Measurements from ENCODE around the gene IGLL1.
A peak's percentile ranks its signal among the peaks of the same experiment; 100 is the strongest.
"Not testable (repeated sequence)": the region's sequence is repeated elsewhere in the genome, so short reads cannot be mapped to it uniquely, and the experiment has no call there.

IGLL1 gene

GRCh38 chr22:23561025-23561510 is 19.0 kb downstream of the IGLL1 start:
- DNase-seq = not testable (repeated sequence)

- not testable (repeated sequence) for DNase-seq
These were observed 19.9 kb downstream of the IGLL1 start for GRCh38 chr22:23560215-23560614.

- DNase-seq = no peak
These were observed 22.6 kb downstream of the IGLL1 start for GRCh38 chr22:23557467-23557866.

- DNase-seq = no peak
These were observed 23.1 kb downstream of the IGLL1 start for GRCh38 chr22:23557036-23557435.

GRCh38 chr22:23556026-23556620 is 24.0 kb downstream of the IGLL1 start:
- DNase-seq = no peak

- no peak for DNase-seq
These were observed 25.0 kb downstream of the IGLL1 start for GRCh38 chr22:23555118-23555517.

GRCh38 chr22:23553924-23554870 is 25.9 kb downstream of the IGLL1 start:
- DNase-seq = no peak

- no peak for DNase-seq
These were observed 26.7 kb downstream of the IGLL1 start for GRCh38 chr22:23553438-23553837.

GRCh38 chr22:23552573-23552972 is 27.5 kb downstream of the IGLL1 start:
- no peak for DNase-seq

- no peak for DNase-seq
These were observed 28.7 kb downstream of the IGLL1 start for GRCh38 chr22:23551385-23551784.

- DNase-seq = no peak
These were observed 29.9 kb downstream of the IGLL1 start for GRCh38 chr22:23550049-23550650.

- DNase-seq = no peak
These were observed 30.9 kb downstream of the IGLL1 start for GRCh38 chr22:23549198-23549595.

- DNase-seq = no peak
These were observed 31.4 kb downstream of the IGLL1 start for GRCh38 chr22:23548501-23549197.

GRCh38 chr22:23547818-23548500 is 32.1 kb downstream of the IGLL1 start:
- DNase-seq = no peak

- not testable (repeated sequence) for DNase-seq
These were observed 32.7 kb downstream of the IGLL1 start for GRCh38 chr22:23547382-23547781.

- DNase-seq = no peak
These were observed 35.2 kb downstream of the IGLL1 start for GRCh38 chr22:23544852-23545251.

GRCh38 chr22:23543506-23544000 is 36.5 kb downstream of the IGLL1 start:
- DNase-seq = not testable (repeated sequence)

- DNase-seq = no peak
These were observed 37.2 kb downstream of the IGLL1 start for GRCh38 chr22:23542933-23543332.

GRCh38 chr22:23542391-23542790 is 37.7 kb downstream of the IGLL1 start:
- not testable (repeated sequence) for DNase-seq

- DNase-seq = peak; percentile 26
These were observed 38.2 kb downstream of the IGLL1 start for GRCh38 chr22:23541849-23542281.

- not testable (repeated sequence) for DNase-seq
These were observed 39.3 kb downstream of the IGLL1 start for GRCh38 chr22:23540837-23541236.

- DNase-seq = not testable (repeated sequence)
These were observed 40.3 kb downstream of the IGLL1 start for GRCh38 chr22:23539839-23540198.
